ENCODE results near the gene POLR2M.

POLR2M gene

GRCh38 chr15:57694279-57694678, 12.2 kb upstream of the POLR2M start:
- DNase-seq, result no peak

GRCh38 chr15:57696146-57696545, 10.4 kb upstream of the POLR2M start:
- DNase-seq, result no peak

- DNase-seq, result no peak
These were observed 8.9 kb upstream of the POLR2M start for GRCh38 chr15:57697588-57697987.

- no peak for DNase-seq
These were observed 8.3 kb upstream of the POLR2M start for GRCh38 chr15:57698243-57698642.

- no peak for DNase-seq
These were observed 7.5 kb upstream of the POLR2M start for GRCh38 chr15:57698991-57699390.

GRCh38 chr15:57703387-57703786, 3.1 kb upstream of the POLR2M start:
- DNase-seq, result no peak

- no peak for DNase-seq
These were observed 2.1 kb upstream of the POLR2M start for GRCh38 chr15:57704441-57704840.

- DNase-seq, result no peak
These were observed 639 bp upstream of the POLR2M start for GRCh38 chr15:57705746-57706404.

- DNase-seq, result no peak
These were observed 1.5 kb downstream of the POLR2M start for GRCh38 chr15:57708047-57708446.

- no peak for DNase-seq
These were observed 11.8 kb downstream of the POLR2M start for GRCh38 chr15:57718309-57718708.

GRCh38 chr15:57720867-57721266, 14.4 kb downstream of the POLR2M start:
- no peak for DNase-seq

GRCh38 chr15:57726411-57726810, 19.9 kb downstream of the POLR2M start:
- DNase-seq, result no peak

GRCh38 chr15:57727031-57727430, 20.5 kb downstream of the POLR2M start:
- no peak for DNase-seq

- DNase-seq, result no peak
These were observed 21.9 kb downstream of the POLR2M start for GRCh38 chr15:57728436-57728835.

- DNase-seq, result no peak
These were observed 24.4 kb downstream of the POLR2M start for GRCh38 chr15:57730876-57731275.

GRCh38 chr15:57731530-57732103, 25.1 kb downstream of the POLR2M start:
- DNase-seq, result no peak

GRCh38 chr15:57732526-57733331, 26.2 kb downstream of the POLR2M start:
- peak; percentile 74 for DNase-seq

GRCh38 chr15:57734860-57735259, 28.3 kb downstream of the POLR2M start:
- no peak for DNase-seq

- no peak for DNase-seq
These were observed 28.9 kb downstream of the POLR2M start for GRCh38 chr15:57735431-57735830.

- DNase-seq, result no peak
These were observed 29.4 kb downstream of the POLR2M start for GRCh38 chr15:57735891-57736290.

GRCh38 chr15:57736591-57736990, 30.1 kb downstream of the POLR2M start:
- no peak for DNase-seq

- no peak for DNase-seq
These were observed 32.3 kb downstream of the POLR2M start for GRCh38 chr15:57738734-57739237.

GRCh38 chr15:57740048-57740447, 33.5 kb downstream of the POLR2M start:
- DNase-seq, result no peak

- no peak for DNase-seq
These were observed 34.6 kb downstream of the POLR2M start for GRCh38 chr15:57741089-57741488.
